GM12875 (cell line): Measurements from ENCODE around the gene ERC2.
A peak's percentile ranks its signal among the peaks of the same experiment; 100 is the strongest.

Experiments
- H3K4me3 ChIP-seq: one replicate; pipeline ENCODE4 v1.5.1; 2011; ENCODE audit warnings: low read depth, low read length, control low read depth
- CTCF ChIP-seq: IDR thresholded peaks from 2 replicates; pipeline ENCODE4 v1.5.1; 2011; ENCODE audit warnings: low read depth, mild to moderate bottlenecking, control low read depth, inconsistent platforms, low read length, moderate library complexity, borderline replicate concordance; ENCODE audit not compliant: insufficient read depth

ERC2 gene

GRCh38 chr3:55490276-55490913, 977.9 kb downstream of the ERC2 start:
- no peak for TF ChIP-seq CTCF
- H3K4me3 ChIP-seq, result no peak overlapping the region

- H3K4me3 ChIP-seq, result no peak overlapping the region
- TF ChIP-seq CTCF, result no peak
These were observed 978.5 kb downstream of the ERC2 start for GRCh38 chr3:55489798-55490132.

- H3K4me3 ChIP-seq, result peak overlapping the region; percentile 70
- TF ChIP-seq CTCF, result no peak
These were observed 979.7 kb downstream of the ERC2 start for GRCh38 chr3:55488398-55489055.

- peak; percentile 16; the same call in 1 of the 2 replicates for TF ChIP-seq CTCF
- H3K4me3 ChIP-seq, result peak overlapping the region; percentile 70
These were observed 980.7 kb downstream of the ERC2 start for GRCh38 chr3:55487381-55488241.

- TF ChIP-seq CTCF, result no peak
- peak within 1 kb of the TSS; percentile 70 for H3K4me3 ChIP-seq
These were observed 981.3 kb downstream of the ERC2 start, which contains the start of gene WNT5A for GRCh38 chr3:55486857-55487380. Gene WNT5A (minus strand): TSS chr3:55487306. CDS start chr3:55486985, 321 bp downstream.

GRCh38 chr3:55486101-55486856, 982.0 kb downstream of the ERC2 start:
- H3K4me3 ChIP-seq, result peak overlapping the region; percentile 70
- no peak for TF ChIP-seq CTCF
